Measurements from ENCODE around the gene SIK3. TPM values are rescaled to one million over a fixed set of nuclear protein-coding genes. Genes with fewer than 3 reads are reported as not detected.

Gene SIK3
- total RNA-seq, 1 donor from 2014 or later, result 29.4 TPM

DNA sequence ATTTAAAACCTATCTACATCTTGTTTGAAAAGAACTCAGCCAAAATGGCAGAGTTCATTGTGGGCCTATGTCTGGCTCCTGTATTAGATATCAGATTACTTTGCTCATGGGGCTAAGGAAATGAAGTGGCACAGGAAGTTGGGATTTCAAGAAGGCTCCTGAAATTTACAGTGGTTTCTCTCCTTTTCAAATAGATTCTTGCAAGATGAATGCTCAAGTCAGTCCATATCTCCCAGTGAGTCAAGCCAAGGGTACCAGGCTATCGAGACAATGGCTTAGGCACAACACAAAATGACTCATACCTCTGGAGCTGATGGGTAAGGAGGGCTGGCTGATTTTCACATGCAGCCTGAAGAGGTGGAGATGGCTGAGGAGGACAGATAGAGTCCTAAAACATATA is 236.7 kb downstream of the SIK3 start:
- no peaks in the 10 kb centered on the region for H3K4me1 Mint-ChIP-seq (ENCODE audit: unreplicated experiment)
- no peaks in the 10 kb centered on the region for H3K9me3 Mint-ChIP-seq (ENCODE audit: unreplicated experiment)
- H3K36me3 Mint-ChIP-seq (ENCODE audit: low read depth, unreplicated experiment), result peaks cover 25% of the 10 kb centered on the region
- TF ChIP-seq, protein P1, sequence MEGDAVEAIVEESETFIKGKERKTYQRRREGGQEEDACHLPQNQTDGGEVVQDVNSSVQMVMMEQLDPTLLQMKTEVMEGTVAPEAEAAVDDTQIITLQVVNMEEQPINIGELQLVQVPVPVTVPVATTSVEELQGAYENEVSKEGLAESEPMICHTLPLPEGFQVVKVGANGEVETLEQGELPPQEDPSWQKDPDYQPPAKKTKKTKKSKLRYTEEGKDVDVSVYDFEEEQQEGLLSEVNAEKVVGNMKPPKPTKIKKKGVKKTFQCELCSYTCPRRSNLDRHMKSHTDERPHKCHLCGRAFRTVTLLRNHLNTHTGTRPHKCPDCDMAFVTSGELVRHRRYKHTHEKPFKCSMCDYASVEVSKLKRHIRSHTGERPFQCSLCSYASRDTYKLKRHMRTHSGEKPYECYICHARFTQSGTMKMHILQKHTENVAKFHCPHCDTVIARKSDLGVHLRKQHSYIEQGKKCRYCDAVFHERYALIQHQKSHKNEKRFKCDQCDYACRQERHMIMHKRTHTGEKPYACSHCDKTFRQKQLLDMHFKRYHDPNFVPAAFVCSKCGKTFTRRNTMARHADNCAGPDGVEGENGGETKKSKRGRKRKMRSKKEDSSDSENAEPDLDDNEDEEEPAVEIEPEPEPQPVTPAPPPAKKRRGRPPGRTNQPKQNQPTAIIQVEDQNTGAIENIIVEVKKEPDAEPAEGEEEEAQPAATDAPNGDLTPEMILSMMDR (IDR thresholded peaks at IDR 0.05; ENCODE audit: unreplicated experiment), result no peak
- no peak overlapping the region for H3K4me3 Mint-ChIP-seq (ENCODE audit: unreplicated experiment)
- no peak for DNase-seq (ENCODE audit: low spot score)
- H3K27ac Mint-ChIP-seq (ENCODE audit: unreplicated experiment), result no peak overlapping the region
- H3K27me3 Mint-ChIP-seq (ENCODE audit: unreplicated experiment), result peaks cover 1% of the 10 kb centered on the region

DNA sequence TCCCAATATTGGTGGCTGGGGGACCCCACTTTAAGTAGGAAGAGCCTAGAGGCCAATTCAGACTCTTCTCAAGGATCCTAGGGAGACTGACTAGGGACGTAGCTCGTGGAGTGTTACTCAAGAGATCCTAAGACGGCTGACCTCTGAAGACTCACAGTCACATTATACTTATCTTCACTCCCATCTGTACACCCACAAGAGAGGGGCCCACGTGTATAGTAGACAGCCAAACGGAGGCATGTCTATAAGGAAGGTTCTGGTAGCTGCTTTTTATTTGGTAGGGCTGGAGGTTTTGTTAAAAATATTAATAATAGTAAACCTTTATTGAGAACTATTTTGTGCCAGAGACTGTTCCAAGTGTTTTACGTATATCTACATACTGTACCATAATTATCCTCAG is 237.9 kb downstream of the SIK3 start:
- no peak overlapping the region for H3K27ac Mint-ChIP-seq (ENCODE audit: unreplicated experiment)
- no peak overlapping the region for H3K4me3 Mint-ChIP-seq (ENCODE audit: unreplicated experiment)
- TF ChIP-seq, protein P1 (IDR thresholded peaks at IDR 0.05; ENCODE audit: unreplicated experiment), result no peak
- peaks cover 26% of the 10 kb centered on the region for H3K36me3 Mint-ChIP-seq (ENCODE audit: low read depth, unreplicated experiment)
- H3K4me1 Mint-ChIP-seq (ENCODE audit: unreplicated experiment), result no peaks in the 10 kb centered on the region
- no peak for DNase-seq (ENCODE audit: low spot score)
- no peaks in the 10 kb centered on the region for H3K9me3 Mint-ChIP-seq (ENCODE audit: unreplicated experiment)
- peaks cover 1% of the 10 kb centered on the region for H3K27me3 Mint-ChIP-seq (ENCODE audit: unreplicated experiment)

DNA sequence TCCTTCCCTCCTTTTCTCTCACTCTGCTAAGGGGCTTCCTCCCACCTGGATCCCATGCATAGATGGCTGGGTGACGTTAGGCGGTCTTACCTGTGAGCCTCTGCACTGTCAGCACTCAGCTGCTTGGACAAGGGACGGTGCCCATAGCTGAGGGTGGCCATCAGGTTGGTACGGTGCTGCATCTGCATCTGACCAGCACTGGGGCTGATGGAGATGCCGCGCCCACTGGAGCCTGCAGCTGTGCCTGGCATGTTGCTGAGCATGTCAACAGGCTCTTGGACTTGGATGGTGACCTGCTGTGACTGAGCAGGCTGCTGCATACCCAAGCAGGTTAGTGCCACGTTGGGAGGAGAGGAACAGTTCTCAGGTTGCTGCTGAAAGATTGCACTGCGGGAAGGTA is 239.1 kb downstream of the SIK3 start:
- TF ChIP-seq, protein P1 (IDR thresholded peaks at IDR 0.05; ENCODE audit: unreplicated experiment), result no peak
- Mint-ChIP-seq H3K36me3 (ENCODE audit: low read depth, unreplicated experiment) (peaks cover 26% of the 10 kb centered on the region), H3K27ac (ENCODE audit: unreplicated experiment) (no peak overlapping the region), H3K27me3 (ENCODE audit: unreplicated experiment) (peaks cover 1% of the 10 kb centered on the region), H3K4me1 (ENCODE audit: unreplicated experiment) (no peaks in the 10 kb centered on the region), H3K9me3 (ENCODE audit: unreplicated experiment) (no peaks in the 10 kb centered on the region), H3K4me3 (ENCODE audit: unreplicated experiment) (no peak overlapping the region)
- no peak for DNase-seq (ENCODE audit: low spot score)

DNA sequence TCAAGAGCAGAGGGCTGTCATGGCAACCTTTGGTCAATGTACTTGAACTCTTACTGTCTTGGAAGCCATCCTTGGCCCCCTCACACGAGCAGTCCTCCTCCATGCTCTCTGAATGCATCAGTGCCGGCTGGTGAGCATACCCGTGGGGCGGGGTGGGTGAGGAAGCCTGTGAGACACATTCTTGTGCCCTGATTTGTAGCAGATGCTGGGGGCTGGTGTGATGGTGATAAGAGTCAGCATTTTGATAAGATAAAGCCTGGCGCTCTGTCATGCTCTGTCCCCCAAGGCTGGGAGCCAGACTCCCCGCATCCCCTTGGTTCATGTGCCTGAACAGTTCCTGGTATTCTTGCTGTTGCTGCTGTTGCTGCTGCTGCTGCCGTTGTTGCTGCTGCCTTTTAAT is 240.3 kb downstream of the SIK3 start:
- no peaks in the 10 kb centered on the region for H3K9me3 Mint-ChIP-seq (ENCODE audit: unreplicated experiment)
- peaks cover 1% of the 10 kb centered on the region for H3K27me3 Mint-ChIP-seq (ENCODE audit: unreplicated experiment)
- TF ChIP-seq, protein P1 (IDR thresholded peaks at IDR 0.05; ENCODE audit: unreplicated experiment), result no peak
- H3K4me3 Mint-ChIP-seq (ENCODE audit: unreplicated experiment), result no peak overlapping the region
- H3K36me3 Mint-ChIP-seq (ENCODE audit: low read depth, unreplicated experiment), result peaks cover 21% of the 10 kb centered on the region
- H3K27ac Mint-ChIP-seq (ENCODE audit: unreplicated experiment), result no peak overlapping the region
- H3K4me1 Mint-ChIP-seq (ENCODE audit: unreplicated experiment), result no peaks in the 10 kb centered on the region
- no peak for DNase-seq (ENCODE audit: low spot score)

DNA sequence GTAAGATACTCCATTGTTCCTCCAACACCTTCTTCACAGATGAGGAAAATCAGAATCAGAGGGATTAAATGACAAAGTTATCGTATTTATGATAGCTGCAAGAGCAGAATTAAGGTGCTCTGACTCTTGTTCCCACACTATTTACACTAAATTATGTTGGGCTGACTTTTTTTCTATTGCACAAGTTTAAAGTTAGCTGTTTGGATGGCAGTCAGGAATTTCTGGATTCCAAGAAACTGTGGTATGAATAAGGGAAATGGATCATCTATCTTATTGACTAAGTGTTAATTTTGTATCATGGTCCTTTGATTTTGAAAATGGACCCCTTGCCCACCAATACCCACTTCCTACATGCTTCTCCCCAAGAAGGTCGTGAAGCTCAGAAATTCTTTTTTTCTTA is 240.9 kb downstream of the SIK3 start:
- Mint-ChIP-seq H3K27me3 (ENCODE audit: unreplicated experiment) (peaks cover 1% of the 10 kb centered on the region), H3K4me3 (ENCODE audit: unreplicated experiment) (no peak overlapping the region), H3K36me3 (ENCODE audit: low read depth, unreplicated experiment) (peaks cover 21% of the 10 kb centered on the region), H3K4me1 (ENCODE audit: unreplicated experiment) (peaks cover 5% of the 10 kb centered on the region), H3K27ac (ENCODE audit: unreplicated experiment) (no peak overlapping the region), H3K9me3 (ENCODE audit: unreplicated experiment) (no peaks in the 10 kb centered on the region)
- no peak for DNase-seq (ENCODE audit: low spot score)
- TF ChIP-seq, protein P1 (IDR thresholded peaks at IDR 0.05; ENCODE audit: unreplicated experiment), result no peak
